Stimulated activated CD4-positive, alpha-beta T cell treated with anti-CD3 and anti-CD28 coated beads, TNF-alpha, amount 100 ng/mL, for 1 hour (primary cell): ENCODE measurements around the gene PPP1R13B.
"Not testable (repeated sequence)": the region's sequence is repeated elsewhere in the genome, so short reads cannot be mapped to it uniquely, and the experiment has no call there.

Source experiments
- DNase-seq, 3 donors: peaks; one replicate each; pipeline ENCODE4 v3.0.0-alpha.2; 2020; ENCODE audit warnings: low read depth in 3 of 3, low spot score in 1 of 3

PPP1R13B gene

GRCh38 chr14:103702497-103703432 is 144.6 kb downstream of the PPP1R13B start:
- no peak for DNase-seq

- DNase-seq: no peak
These were observed 145.3 kb downstream of the PPP1R13B start for GRCh38 chr14:103702095-103702494.

- DNase-seq: no peak
These were observed 146.5 kb downstream of the PPP1R13B start for GRCh38 chr14:103700753-103701490.

- DNase-seq: no peak
These were observed 147.2 kb downstream of the PPP1R13B start for GRCh38 chr14:103699901-103700752.

GRCh38 chr14:103699261-103699661 is 148.1 kb downstream of the PPP1R13B start:
- DNase-seq: no peak

- no peak for DNase-seq
These were observed 148.8 kb downstream of the PPP1R13B start for GRCh38 chr14:103698380-103699260.

GRCh38 chr14:103697603-103698379 is 149.6 kb downstream of the PPP1R13B start:
- DNase-seq: no peak

- no peak for DNase-seq
These were observed 150.2 kb downstream of the PPP1R13B start for GRCh38 chr14:103697206-103697602.

GRCh38 chr14:103696466-103697071 is 150.8 kb downstream of the PPP1R13B start:
- DNase-seq: no peak

- no peak for DNase-seq
These were observed 151.3 kb downstream of the PPP1R13B start for GRCh38 chr14:103696070-103696402.

GRCh38 chr14:103695296-103696069 is 151.9 kb downstream of the PPP1R13B start:
- DNase-seq: no peak

GRCh38 chr14:103694572-103695026 is 152.8 kb downstream of the PPP1R13B start:
- DNase-seq: no peak

- no peak for DNase-seq
These were observed 153.9 kb downstream of the PPP1R13B start for GRCh38 chr14:103693515-103693914.

- DNase-seq: no peak
These were observed 154.5 kb downstream of the PPP1R13B start for GRCh38 chr14:103692871-103693270.

- DNase-seq: no peak
These were observed 155.2 kb downstream of the PPP1R13B start for GRCh38 chr14:103692159-103692558.

GRCh38 chr14:103691655-103692054 is 155.7 kb downstream of the PPP1R13B start:
- not testable (repeated sequence) for DNase-seq

GRCh38 chr14:103690332-103690731 is 157.0 kb downstream of the PPP1R13B start:
- no peak for DNase-seq
